ENCODE measurements around the gene ATP13A3.

GRCh38 chr3:194443901-194444300 is 42.9 kb downstream of the ATP13A3 start:
- TF ChIP-seq POLR2AphosphoS5 (IDR thresholded peaks at IDR 0.05) (no peak), CTCF (IDR thresholded peaks at IDR 0.05 in 8 of 11, conservative IDR thresholded peaks at IDR 0.05 in 3 of 11) (no peak), POLR2A (IDR thresholded peaks at IDR 0.05) (no peak)

Measured in spleen (tissue), 7 donors.